Measurements from ENCODE around the gene CDC25C.
A peak's percentile ranks its signal among the peaks of the same experiment; 100 is the strongest.

Gene CDC25C

GRCh38 chr5:138338411-138339090 is 6.9 kb upstream of the CDC25C start:
- TF ChIP-seq CTCF (IDR thresholded peaks at IDR 0.05; ENCODE audit: low read length) (no peak), EZH2phosphoT487 (IDR thresholded peaks at IDR 0.05; ENCODE audit: low read length) (no peak), EZH2 (optimal IDR thresholded peaks at IDR 0.05; ENCODE audit: low read depth, low read length) (no peak)
- Histone ChIP-seq H3K9me3 (replicated peaks; ENCODE audit: insufficient read depth, low read length) (no peaks in the 10 kb centered on the region), H3K4me2 (ENCODE audit: low read depth, low read length) (peak overlapping the region; percentile 89), H3K9ac (ENCODE audit: low read length) (peak overlapping the region; percentile 99), H3K27ac (ENCODE audit: low read length) (peak overlapping the region; percentile 33; the same call in 1 of the 2 replicates), H3K4me1 (ENCODE audit: low read length) (peaks cover 13% of the 10 kb centered on the region), H3K36me3 (replicated peaks; ENCODE audit: insufficient read depth, low read length) (peaks cover 3% of the 10 kb centered on the region; the same call in 1 of the 2 replicates), H3K79me2 (ENCODE audit: low read length) (peaks cover 41% of the 10 kb centered on the region), H2AFZ (ENCODE audit: low read length) (peak overlapping the region; percentile 44), H3K27me3 (replicated peaks; ENCODE audit: insufficient read depth, low read length) (no peaks in the 10 kb centered on the region), H4K20me1 (ENCODE audit: insufficient read depth, low read length) (no peaks in the 10 kb centered on the region), H3F3A (ENCODE audit: insufficient read depth, low read length) (no peaks in the 10 kb centered on the region), H3K9me2 (replicated peaks; ENCODE audit: insufficient read depth, low read length) (no peaks in the 10 kb centered on the region), H3K4me3 (ENCODE audit: low read length) (peak overlapping the region; percentile 75)
- no peak for DNase-seq

- Histone ChIP-seq H3K4me3 (ENCODE audit: low read length) (peak within 1 kb of the TSS; percentile 75), H3K27me3 (replicated peaks; ENCODE audit: insufficient read depth, low read length) (no peaks in the 10 kb centered on the region), H3F3A (ENCODE audit: insufficient read depth, low read length) (no peaks in the 10 kb centered on the region), H3K4me2 (ENCODE audit: low read depth, low read length) (peak within 1 kb of the TSS; percentile 89), H3K9ac (ENCODE audit: low read length) (peak within 1 kb of the TSS; percentile 99), H3K27ac (ENCODE audit: low read length) (peak within 1 kb of the TSS; percentile 89), H3K79me2 (ENCODE audit: low read length) (peaks cover 39% of the 10 kb centered on the region), H3K9me2 (replicated peaks; ENCODE audit: insufficient read depth, low read length) (no peaks in the 10 kb centered on the region), H3K9me3 (replicated peaks; ENCODE audit: insufficient read depth, low read length) (no peaks in the 10 kb centered on the region), H3K4me1 (ENCODE audit: low read length) (peaks cover 13% of the 10 kb centered on the region), H4K20me1 (ENCODE audit: insufficient read depth, low read length) (no peaks in the 10 kb centered on the region), H2AFZ (ENCODE audit: low read length) (peak within 1 kb of the TSS; percentile 91), H3K36me3 (replicated peaks; ENCODE audit: insufficient read depth, low read length) (peaks cover 3% of the 10 kb centered on the region; the same call in 1 of the 2 replicates)
- no peak for TF ChIP-seq EZH2phosphoT487 (IDR thresholded peaks at IDR 0.05; ENCODE audit: low read length)
- TF ChIP-seq CTCF (IDR thresholded peaks at IDR 0.05; ENCODE audit: low read length): no peak
- no peak for TF ChIP-seq EZH2 (optimal IDR thresholded peaks at IDR 0.05; ENCODE audit: low read depth, low read length)
- peak; percentile 95 for DNase-seq
These were observed 6.2 kb upstream of the CDC25C start, which contains the start of gene FAM53C for GRCh38 chr5:138337685-138338410. Gene FAM53C, plus strand, starts transcription at chr5:138338266. Its CDS starts 3,070 bp downstream, at chr5:138341336.

GRCh38 chr5:138336952-138337684 is 5.5 kb upstream of the CDC25C start:
- TF ChIP-seq EZH2 (optimal IDR thresholded peaks at IDR 0.05; ENCODE audit: low read depth, low read length) (no peak), CTCF (IDR thresholded peaks at IDR 0.05; ENCODE audit: low read length) (no peak), EZH2phosphoT487 (IDR thresholded peaks at IDR 0.05; ENCODE audit: low read length) (no peak)
- no peak for DNase-seq
- H3K79me2 ChIP-seq (ENCODE audit: low read length): peaks cover 39% of the 10 kb centered on the region
- H3K4me2 ChIP-seq (ENCODE audit: low read depth, low read length): peak overlapping the region; percentile 30
- no peaks in the 10 kb centered on the region for H4K20me1 ChIP-seq (ENCODE audit: insufficient read depth, low read length)
- no peaks in the 10 kb centered on the region for H3K9me2 ChIP-seq (replicated peaks; ENCODE audit: insufficient read depth, low read length)
- H3K4me3 ChIP-seq (ENCODE audit: low read length): peak overlapping the region; percentile 75
- H3K9ac ChIP-seq (ENCODE audit: low read length): peak overlapping the region; percentile 99
- peaks cover 13% of the 10 kb centered on the region for H3K4me1 ChIP-seq (ENCODE audit: low read length)
- peaks cover 2% of the 10 kb centered on the region; the same call in 1 of the 2 replicates for H3F3A ChIP-seq (ENCODE audit: insufficient read depth, low read length)
- peak overlapping the region; percentile 91 for H2AFZ ChIP-seq (ENCODE audit: low read length)
- H3K27ac ChIP-seq (ENCODE audit: low read length): peak overlapping the region; percentile 89
- peaks cover 3% of the 10 kb centered on the region; the same call in 1 of the 2 replicates for H3K36me3 ChIP-seq (replicated peaks; ENCODE audit: insufficient read depth, low read length)
- no peaks in the 10 kb centered on the region for H3K9me3 ChIP-seq (replicated peaks; ENCODE audit: insufficient read depth, low read length)
- H3K27me3 ChIP-seq (replicated peaks; ENCODE audit: insufficient read depth, low read length): no peaks in the 10 kb centered on the region
